Thymus (tissue), 14 donors: Measurements from ENCODE around the gene RSBN1L. TPM values are rescaled to one million over a fixed set of nuclear protein-coding genes. Genes with fewer than 3 reads are reported as not detected.
"Not testable (repeated sequence)": the region's sequence is repeated elsewhere in the genome, so short reads cannot be mapped to it uniquely, and the experiment has no call there.

Experiments
- DNase-seq, 9 donors: peaks; one replicate each; pipeline ENCODE4 v3.0.0-alpha.2; 2013; ENCODE audit warnings: low spot score in 9 of 9, low read depth in 6 of 9, missing footprints in 1 of 9
- H3K27ac ChIP-seq, 2 donors: one replicate each; pipeline ENCODE4 v1.5.1; 2013; ENCODE audit warnings: control low read depth in 1 of 2, low read depth in 1 of 2, low read length in 1 of 2, mild to moderate bottlenecking in 1 of 2, moderate library complexity in 1 of 2
- H3K27me3 ChIP-seq, 2 donors: one replicate each; pipeline ENCODE4 v1.5.1; 2013; ENCODE audit warnings: low read length in 1 of 2; ENCODE audit not compliant: control insufficient read depth in 2 of 2, insufficient read depth in 1 of 2
- H3K36me3 ChIP-seq, 2 donors: one replicate each; pipeline ENCODE4 v1.5.1; 2013; ENCODE audit warnings: low read length in 1 of 2, mild to moderate bottlenecking in 1 of 2, moderate library complexity in 1 of 2; ENCODE audit not compliant: control insufficient read depth in 2 of 2, insufficient read depth in 2 of 2
- H3K4me1 ChIP-seq, 2 donors: one replicate each; pipeline ENCODE4 v1.5.1; 2013; ENCODE audit warnings: low read length in 2 of 2; ENCODE audit not compliant: control insufficient read depth in 2 of 2, insufficient read depth in 2 of 2
- H3K4me3 ChIP-seq, 2 donors: one replicate each; pipeline ENCODE4 v1.5.1; 2013; ENCODE audit warnings: low read length in 2 of 2, control low read depth in 1 of 2, mild to moderate bottlenecking in 1 of 2
- H3K9me3 ChIP-seq, 2 donors: one replicate each; pipeline ENCODE4 v1.5.1; 2013; ENCODE audit warnings: low read length in 1 of 2, mild to moderate bottlenecking in 1 of 2; ENCODE audit not compliant: control insufficient read depth in 2 of 2, insufficient read depth in 1 of 2
- WGBS: extraction: QIAGEN DNeasy Blood & Tissue Kit; methylation state at CpG from one replicate; pipeline ENCODE4 v1.1.7; 2013; 5-methylcytosine and 5-hydroxymethylcytosine counted together
- long read RNA-seq, 10 donors: transcript quantifications; one replicate each; lab custom pipeline, GENCODE V29; 2026
- polyA plus RNA-seq: library from polyadenylated mRNA; stranded (reverse); fragments of 200-250 nt; gene quantifications from one replicate; pipeline ENCODE4 v1.2.3, GENCODE V29; 2013
- total RNA-seq: library from RNA; stranded (reverse); fragments of 120-200 nt; gene quantifications from one replicate; pipeline ENCODE4 v1.2.4, GENCODE V29; 2013
- donor health status: healthy.

The RSBN1L gene
- total RNA-seq (28.9 TPM), polyA plus RNA-seq (18.7 TPM)
- long read RNA-seq, donor 1, full-length matches to known transcripts = 1 of 1 reads
- long read RNA-seq, donor 1, partial matches to known transcripts = 0 of 1 reads
- long read RNA-seq, donor 1, other reads (novel, unspliced or antisense) = 0 of 1 reads
- long read RNA-seq, donor 2 = 0 reads
- long read RNA-seq, donor 3, full-length matches to known transcripts = 1 of 7 reads
- long read RNA-seq, donor 3, partial matches to known transcripts = 6 of 7 reads
- long read RNA-seq, donor 3, other reads (novel, unspliced or antisense) = 0 of 7 reads
- long read RNA-seq, donor 4, full-length matches to known transcripts = 2 of 2 reads
- long read RNA-seq, donor 4, partial matches to known transcripts = 0 of 2 reads
- long read RNA-seq, donor 4, other reads (novel, unspliced or antisense) = 0 of 2 reads
- long read RNA-seq, donor 5, full-length matches to known transcripts = 1 of 22 reads
- long read RNA-seq, donor 5, partial matches to known transcripts = 21 of 22 reads
- long read RNA-seq, donor 5, other reads (novel, unspliced or antisense) = 0 of 22 reads
- long read RNA-seq, donor 6, full-length matches to known transcripts = 5 of 10 reads
- long read RNA-seq, donor 6, partial matches to known transcripts = 5 of 10 reads
- long read RNA-seq, donor 6, other reads (novel, unspliced or antisense) = 0 of 10 reads
- long read RNA-seq, donor 7, full-length matches to known transcripts = 1 of 1 reads
- long read RNA-seq, donor 7, partial matches to known transcripts = 0 of 1 reads
- long read RNA-seq, donor 7, other reads (novel, unspliced or antisense) = 0 of 1 reads
- long read RNA-seq, donor 8, full-length matches to known transcripts = 2 of 2 reads
- long read RNA-seq, donor 8, partial matches to known transcripts = 0 of 2 reads
- long read RNA-seq, donor 8, other reads (novel, unspliced or antisense) = 0 of 2 reads
- long read RNA-seq, donor 9, full-length matches to known transcripts = 2 of 2 reads
- long read RNA-seq, donor 9, partial matches to known transcripts = 0 of 2 reads
- long read RNA-seq, donor 9, other reads (novel, unspliced or antisense) = 0 of 2 reads
- long read RNA-seq, donor 10 = 0 reads

DNA sequence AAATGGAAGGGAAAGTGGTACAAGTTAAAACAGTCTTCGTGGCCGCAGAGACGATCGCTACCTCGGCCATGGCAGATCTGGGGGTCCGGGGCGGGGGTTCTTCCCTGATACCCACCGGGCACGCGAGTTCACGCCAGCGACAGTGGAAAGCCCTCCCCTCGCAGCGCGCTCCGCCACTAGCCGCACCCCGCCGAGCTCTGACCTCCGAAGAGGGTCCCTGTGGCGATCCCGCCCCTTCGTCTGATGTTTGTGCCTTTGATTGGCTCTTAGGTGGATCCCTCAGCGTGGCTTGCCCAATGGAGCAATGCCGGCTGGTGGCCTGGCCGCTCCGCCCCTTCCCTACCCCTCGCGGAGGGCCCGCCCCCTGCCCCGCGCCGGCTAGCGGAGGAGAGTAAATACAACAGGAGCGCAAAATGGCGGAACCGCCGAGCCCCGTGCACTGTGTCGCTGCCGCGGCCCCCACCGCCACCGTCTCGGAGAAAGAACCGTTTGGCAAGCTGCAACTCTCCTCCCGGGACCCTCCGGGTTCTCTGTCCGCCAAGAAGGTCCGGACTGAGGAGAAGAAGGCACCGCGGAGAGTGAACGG, at the start of gene RSBN1L:
RSBN1L (plus strand) TSS at position 403 of the 586 bp plus-strand sequence; CDS start at position 414, 11 bp downstream.
- DNase-seq = peak; percentile 92 to 99 (median 97)
- H3K36me3 ChIP-seq = peaks cover 0 to 3% of the 10 kb centered on the region in 2 donors
- H3K9me3 ChIP-seq = no peaks in the 10 kb centered on the region
- under 1% methylated on average over 53 of the region's 53 CpGs for WGBS
- peak within 1 kb of the TSS; percentile 93 to 94 for H3K27ac ChIP-seq
- H3K4me3 ChIP-seq = peak within 1 kb of the TSS; percentile 80 to 87
- H3K4me1 ChIP-seq = peaks cover 2 to 11% of the 10 kb centered on the region in 2 donors
- H3K27me3 ChIP-seq = no peaks in the 10 kb centered on the region

- Histone ChIP-seq H3K4me1 (no peaks in the 10 kb centered on the region), H3K4me3 (no peak overlapping the region), H3K36me3 (no peaks in the 10 kb centered on the region), H3K27ac (no peak overlapping the region), H3K9me3 (no peaks in the 10 kb centered on the region), H3K27me3 (no peaks in the 10 kb centered on the region)
- DNase-seq = no peak
- WGBS = 97% methylated on average over 6 of the region's 6 CpGs
Measured at GRCh38 chr7:77648742-77649338, 47.4 kb upstream of the RSBN1L start.

DNA sequence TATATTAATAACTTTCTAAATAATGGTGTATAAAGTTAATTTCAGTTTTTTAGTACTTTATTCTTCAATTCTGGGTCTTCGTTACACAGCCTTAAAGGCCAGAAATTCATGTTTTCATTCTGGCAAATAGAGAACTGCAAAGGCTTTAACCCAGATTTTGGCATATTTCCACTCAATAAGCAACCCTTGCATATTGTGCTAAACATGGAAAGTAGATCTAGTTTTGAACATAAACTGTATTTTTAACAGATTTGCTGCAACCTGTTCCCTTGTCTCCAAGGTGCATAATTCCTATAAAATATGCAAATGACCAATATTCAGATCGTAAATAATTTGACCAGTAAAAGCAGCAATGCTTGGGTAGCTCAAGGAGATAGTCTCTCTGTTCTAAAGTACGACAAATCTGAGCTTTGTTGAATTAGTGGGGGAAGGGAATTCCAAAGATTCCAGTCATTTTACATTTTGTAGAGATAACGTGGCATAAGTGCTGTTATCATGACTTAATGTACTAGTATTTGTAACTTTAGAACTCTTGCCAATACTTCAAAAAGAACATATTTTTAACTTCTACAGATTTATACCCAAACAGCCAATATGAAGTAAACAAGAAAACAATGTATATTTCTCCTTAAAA, 46.4 kb upstream of the RSBN1L start:
- Histone ChIP-seq H3K4me3 (no peak overlapping the region), H3K4me1 (no peaks in the 10 kb centered on the region), H3K27ac (no peak overlapping the region), H3K9me3 (no peaks in the 10 kb centered on the region), H3K36me3 (no peaks in the 10 kb centered on the region), H3K27me3 (no peaks in the 10 kb centered on the region)
- no peak for DNase-seq
- 97% methylated on average over 4 of the region's 4 CpGs for WGBS

DNA sequence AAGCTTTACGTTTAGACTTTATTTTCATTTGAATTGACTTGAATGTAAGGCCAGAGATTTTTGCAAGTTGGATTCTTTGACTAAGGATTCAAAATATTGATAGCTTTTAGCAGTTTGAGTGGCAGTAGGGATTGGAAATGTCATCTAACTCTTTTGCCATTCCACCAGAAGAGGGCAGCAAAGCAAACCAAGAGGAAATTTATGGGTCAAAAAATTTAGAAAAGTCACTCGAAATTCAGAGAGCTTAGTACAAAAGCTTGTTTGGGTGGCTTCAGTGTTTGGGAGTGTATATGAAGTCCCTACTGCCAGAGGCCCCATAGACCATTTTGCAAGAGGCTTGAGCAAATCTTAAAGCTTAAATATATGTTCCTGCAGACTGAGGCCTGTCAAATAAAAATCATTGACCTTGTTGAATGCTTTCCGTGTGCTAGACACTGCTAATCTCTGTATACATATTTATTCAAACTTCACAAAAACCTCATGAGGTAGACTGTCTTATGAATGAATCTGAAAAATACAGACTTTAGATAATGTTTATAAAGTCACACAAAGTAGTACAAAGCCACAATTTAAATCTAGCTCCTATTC, 44.6 kb upstream of the RSBN1L start:
- Histone ChIP-seq H3K4me1 (no peaks in the 10 kb centered on the region), H3K27ac (no peak overlapping the region), H3K9me3 (no peaks in the 10 kb centered on the region), H3K36me3 (peaks cover 0 to 2% of the 10 kb centered on the region in 2 donors), H3K27me3 (no peaks in the 10 kb centered on the region), H3K4me3 (no peak overlapping the region)
- DNase-seq = peak in 7 of 9 donors; percentile 15 to 64 (median 38)
- WGBS = 39% methylated on average over 3 of the region's 3 CpGs

DNA sequence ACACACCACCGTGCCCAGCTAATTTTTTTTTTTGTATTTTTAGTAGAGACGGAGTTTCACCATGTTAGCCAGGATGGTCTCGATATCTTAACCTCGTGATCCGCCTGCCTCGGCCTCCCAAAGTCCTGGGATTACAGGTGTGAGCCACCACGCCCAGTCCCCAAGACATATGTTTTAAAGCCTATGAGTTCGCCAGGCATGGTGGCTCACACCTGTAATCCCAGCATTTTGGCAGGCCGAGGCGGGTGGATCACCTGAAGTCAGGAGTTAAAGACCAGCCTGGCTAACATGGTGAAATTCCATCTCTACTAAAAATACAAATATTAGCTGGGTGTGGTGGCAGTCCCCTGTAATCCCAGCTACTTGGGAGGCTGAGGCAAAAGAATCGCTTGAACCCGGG, 43.4 kb upstream of the RSBN1L start:
- not testable (repeated sequence) for H3K36me3 ChIP-seq, H3K9me3 ChIP-seq, H3K27me3 ChIP-seq, H3K4me1 ChIP-seq, H3K4me3 ChIP-seq, DNase-seq, H3K27ac ChIP-seq
- 97% methylated on average over 12 of the region's 12 CpGs for WGBS

GRCh38 chr7:77653572-77653971, 42.7 kb upstream of the RSBN1L start:
- H3K4me1 ChIP-seq = no peaks in the 10 kb centered on the region
- 95% methylated on average over 2 of the region's 2 CpGs for WGBS
- H3K27me3 ChIP-seq = no peaks in the 10 kb centered on the region
- no peak overlapping the region for H3K4me3 ChIP-seq
- no peak overlapping the region for H3K27ac ChIP-seq
- H3K9me3 ChIP-seq = no peaks in the 10 kb centered on the region
- H3K36me3 ChIP-seq = peaks cover 0 to 2% of the 10 kb centered on the region in 2 donors
- DNase-seq = no peak

DNA sequence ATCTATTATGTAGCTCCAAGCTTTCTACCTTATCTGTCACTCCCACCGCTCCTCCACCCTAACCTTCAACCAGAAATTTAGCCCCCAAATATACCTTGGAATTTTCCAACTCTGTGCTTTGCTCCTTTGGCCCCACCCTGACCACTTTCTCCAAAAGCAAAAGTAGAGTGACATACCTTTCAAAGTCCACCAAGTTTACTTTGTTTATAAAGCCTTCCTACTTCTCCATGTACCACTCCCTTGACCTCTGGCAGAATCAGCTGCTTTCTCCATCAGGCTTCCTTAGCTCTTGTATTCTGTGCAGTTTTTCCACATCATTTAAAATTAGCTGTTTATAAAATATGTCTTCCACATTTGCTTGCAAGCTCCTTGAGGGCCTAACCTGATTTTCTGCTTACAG, 40.9 kb upstream of the RSBN1L start:
- WGBS = 100% methylated on average over 1 of the region's 1 CpG
- Histone ChIP-seq H3K4me3 (no peak overlapping the region), H3K27me3 (no peaks in the 10 kb centered on the region), H3K4me1 (no peaks in the 10 kb centered on the region), H3K27ac (no peak overlapping the region), H3K9me3 (no peaks in the 10 kb centered on the region), H3K36me3 (peaks cover 0 to 2% of the 10 kb centered on the region in 2 donors)
- no peak for DNase-seq
